ENCODE measurements around the gene KRT32. TPM values are rescaled to one million over a fixed set of nuclear protein-coding genes. Genes with fewer than 3 reads are reported as not detected.

The KRT32 gene
- total RNA-seq, 1 experiment from 2014 or later: 1.5 TPM

GRCh38 chr17:41468346-41468745 is 1.2 kb upstream of the KRT32 start:
- Histone ChIP-seq H3K79me2 (ENCODE audit: low read length) (no peaks in the 10 kb centered on the region), H4K20me1 (ENCODE audit: low read length) (no peaks in the 10 kb centered on the region), H3K36me3 (ENCODE audit: low read depth, low read length) (no peaks in the 10 kb centered on the region), H3K9me2 (replicated peaks; ENCODE audit: low read length) (no peaks in the 10 kb centered on the region), H3K4me1 (ENCODE audit: insufficient read depth, low read length) (peaks cover 23% of the 10 kb centered on the region), H3K9me3 (ENCODE audit: low read length) (no peaks in the 10 kb centered on the region), H3K4me2 (ENCODE audit: low read length) (no peak overlapping the region), H2AFZ (ENCODE audit: low read length) (no peak overlapping the region), H3K9ac (ENCODE audit: low read length) (no peak overlapping the region), H3K4me3 (ENCODE audit: low read length) (no peak overlapping the region), H3K27me3 (ENCODE audit: low read length) (no peaks in the 10 kb centered on the region), H3F3A (ENCODE audit: low read length, unreplicated experiment) (peaks cover 5% of the 10 kb centered on the region), H3K27ac (ENCODE audit: low read length) (no peak overlapping the region)
- no TSS peak for BruUV-seq (replicated peaks)
- DNase-seq (no peak), ATAC-seq (no peak)
- CTCF ChIA-PET: no interaction called here
- TF ChIP-seq, protein P1, sequence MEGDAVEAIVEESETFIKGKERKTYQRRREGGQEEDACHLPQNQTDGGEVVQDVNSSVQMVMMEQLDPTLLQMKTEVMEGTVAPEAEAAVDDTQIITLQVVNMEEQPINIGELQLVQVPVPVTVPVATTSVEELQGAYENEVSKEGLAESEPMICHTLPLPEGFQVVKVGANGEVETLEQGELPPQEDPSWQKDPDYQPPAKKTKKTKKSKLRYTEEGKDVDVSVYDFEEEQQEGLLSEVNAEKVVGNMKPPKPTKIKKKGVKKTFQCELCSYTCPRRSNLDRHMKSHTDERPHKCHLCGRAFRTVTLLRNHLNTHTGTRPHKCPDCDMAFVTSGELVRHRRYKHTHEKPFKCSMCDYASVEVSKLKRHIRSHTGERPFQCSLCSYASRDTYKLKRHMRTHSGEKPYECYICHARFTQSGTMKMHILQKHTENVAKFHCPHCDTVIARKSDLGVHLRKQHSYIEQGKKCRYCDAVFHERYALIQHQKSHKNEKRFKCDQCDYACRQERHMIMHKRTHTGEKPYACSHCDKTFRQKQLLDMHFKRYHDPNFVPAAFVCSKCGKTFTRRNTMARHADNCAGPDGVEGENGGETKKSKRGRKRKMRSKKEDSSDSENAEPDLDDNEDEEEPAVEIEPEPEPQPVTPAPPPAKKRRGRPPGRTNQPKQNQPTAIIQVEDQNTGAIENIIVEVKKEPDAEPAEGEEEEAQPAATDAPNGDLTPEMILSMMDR (conservative IDR thresholded peaks at IDR 0.05; ENCODE audit: low read depth, low read length): no peak
- no peak for TF ChIP-seq EZH2 (IDR thresholded peaks at IDR 0.05; ENCODE audit: low read length, unreplicated experiment)
- TF ChIP-seq EZH2phosphoT487 (IDR thresholded peaks at IDR 0.05; ENCODE audit: borderline replicate concordance, low read length): no peak
- POLR2A ChIA-PET (ENCODE audit: unreplicated experiment): no interaction called here
- intact Hi-C loops (cut with micrococcal nuclease): no loop called here

DNA sequence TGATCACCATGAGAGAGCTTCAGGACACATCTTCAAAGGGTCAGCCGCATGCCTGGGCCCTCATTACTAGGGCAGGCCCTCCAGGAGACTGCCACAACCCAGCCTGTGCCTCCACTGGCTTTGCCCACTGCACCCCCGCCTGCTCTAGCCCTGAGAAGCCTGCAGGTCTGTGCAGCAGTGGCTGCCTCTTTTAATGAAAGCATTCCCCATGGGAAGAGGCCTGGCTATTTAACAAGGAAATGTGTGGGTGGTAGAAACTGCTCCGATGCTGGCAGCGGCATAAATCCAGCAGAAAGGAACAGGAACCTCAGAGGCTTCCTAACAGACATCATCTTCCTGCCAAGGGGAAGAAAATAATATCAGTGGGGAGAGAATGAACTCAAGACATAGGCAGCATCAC is 375 bp upstream of the KRT32 start:
- Histone ChIP-seq H3K4me2 (ENCODE audit: low read length) (no peak overlapping the region), H3K9me2 (replicated peaks; ENCODE audit: low read length) (no peaks in the 10 kb centered on the region), H2AFZ (ENCODE audit: low read length) (no peak overlapping the region), H3K27ac (ENCODE audit: low read length) (no peak overlapping the region), H3K4me1 (ENCODE audit: insufficient read depth, low read length) (peaks cover 25% of the 10 kb centered on the region), H3K9me3 (ENCODE audit: low read length) (no peaks in the 10 kb centered on the region), H3K4me3 (ENCODE audit: low read length) (no peak overlapping the region), H3K9ac (ENCODE audit: low read length) (no peak overlapping the region), H4K20me1 (ENCODE audit: low read length) (no peaks in the 10 kb centered on the region), H3K27me3 (ENCODE audit: low read length) (no peaks in the 10 kb centered on the region), H3K79me2 (ENCODE audit: low read length) (no peaks in the 10 kb centered on the region), H3K36me3 (ENCODE audit: low read depth, low read length) (no peaks in the 10 kb centered on the region), H3F3A (ENCODE audit: low read length, unreplicated experiment) (peaks cover 5% of the 10 kb centered on the region)
- ChIA-PET CTCF (no interaction called here), POLR2A (ENCODE audit: unreplicated experiment) (no interaction called here)
- no TSS peak for BruUV-seq (replicated peaks)
- DNase-seq (no peak), ATAC-seq (no peak)
- TF ChIP-seq EZH2phosphoT487 (IDR thresholded peaks at IDR 0.05; ENCODE audit: borderline replicate concordance, low read length) (no peak), EZH2 (IDR thresholded peaks at IDR 0.05; ENCODE audit: low read length, unreplicated experiment) (no peak)
- TF ChIP-seq, protein P1 (conservative IDR thresholded peaks at IDR 0.05; ENCODE audit: low read depth, low read length): no peak
- intact Hi-C loops (cut with micrococcal nuclease): no loop called here

DNA sequence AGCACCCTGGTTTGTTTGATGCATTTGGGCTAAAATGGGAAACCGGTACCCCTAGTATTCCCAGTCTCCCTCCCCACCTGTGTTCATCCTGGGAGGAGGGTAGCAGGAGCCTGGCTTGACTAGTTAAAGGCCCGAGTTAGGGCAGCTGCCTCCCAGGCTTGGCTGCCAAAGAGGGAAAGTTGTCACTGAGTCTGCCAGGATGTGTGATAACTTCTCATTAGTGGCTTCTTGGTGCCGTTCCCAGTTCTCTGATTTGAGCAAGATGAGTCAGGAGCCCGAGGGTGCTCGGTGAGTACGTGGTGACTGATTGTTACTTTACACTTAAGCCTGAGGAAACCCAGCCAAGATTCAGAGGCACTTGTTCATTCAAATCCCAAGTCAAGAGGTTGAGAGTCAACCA is 2.5 kb downstream of the KRT32 start:
- POLR2A ChIA-PET (ENCODE audit: unreplicated experiment): no interaction called here
- ATAC-seq: peak; percentile 97
- H3F3A ChIP-seq (ENCODE audit: low read length, unreplicated experiment): peaks cover 5% of the 10 kb centered on the region
- TF ChIP-seq, protein P1 (conservative IDR thresholded peaks at IDR 0.05; ENCODE audit: low read depth, low read length): no peak
- no peak for TF ChIP-seq EZH2phosphoT487 (IDR thresholded peaks at IDR 0.05; ENCODE audit: borderline replicate concordance, low read length)
- no peak for TF ChIP-seq EZH2 (IDR thresholded peaks at IDR 0.05; ENCODE audit: low read length, unreplicated experiment)
- no peaks in the 10 kb centered on the region for H3K9me3 ChIP-seq (ENCODE audit: low read length)
- peak; percentile 96 for DNase-seq
- H3K79me2 ChIP-seq (ENCODE audit: low read length): no peaks in the 10 kb centered on the region
- H3K9me2 ChIP-seq (replicated peaks; ENCODE audit: low read length): no peaks in the 10 kb centered on the region
- H2AFZ ChIP-seq (ENCODE audit: low read length): no peak overlapping the region
- no peaks in the 10 kb centered on the region for H4K20me1 ChIP-seq (ENCODE audit: low read length)
- H3K4me2 ChIP-seq (ENCODE audit: low read length): peak overlapping the region; percentile 47
- no peak overlapping the region for H3K4me3 ChIP-seq (ENCODE audit: low read length)
- CTCF ChIA-PET: no interaction called here
- H3K27ac ChIP-seq (ENCODE audit: low read length): peak overlapping the region; percentile 85
- H3K4me1 ChIP-seq (ENCODE audit: insufficient read depth, low read length): peaks cover 25% of the 10 kb centered on the region
- peak overlapping the region; percentile 20; the same call in 1 of the 2 replicates for H3K9ac ChIP-seq (ENCODE audit: low read length)
- intact Hi-C loops (cut with micrococcal nuclease): no loop called here
- no peaks in the 10 kb centered on the region for H3K27me3 ChIP-seq (ENCODE audit: low read length)
- H3K36me3 ChIP-seq (ENCODE audit: low read depth, low read length): no peaks in the 10 kb centered on the region
- BruUV-seq (replicated peaks): no TSS peak
